IMR-90 (cell line): ENCODE data around the gene SMYD1. TPM values are rescaled to one million over a fixed set of nuclear protein-coding genes. Genes with fewer than 3 reads are reported as not detected.

Source experiments
- ATAC-seq: fragments of 200-7000 bp; cut with Tn5 transposase; 2 replicates; pipeline ENCODE4 v1.9.1; 2020; ENCODE audit warnings: low read depth, mild to moderate bottlenecking, moderate library complexity
- BruUV-seq: library from RNA; stranded (reverse); fragments of 400-500 nt; replicated peaks from 2 replicates; lab custom pipeline; 2021; lab: Mats Ljungman, UMichigan
- CTCF ChIA-PET: fragments of 300-600 bp; formaldehyde crosslinking; extraction: SDS; loops from one replicate; lab custom pipeline; 2021; ENCODE audit warnings: antibody characterized with exemption; lab: Yijun Ruan, JAX
- POLR2A ChIA-PET: fragments of 300-600 bp; sonication (Branson Sonifier 250); formaldehyde crosslinking; loops from one replicate; lab custom pipeline; 2022; ENCODE audit warnings: antibody characterized with exemption; ENCODE audit not compliant: unreplicated experiment; lab: Charles Lee
- DNase-seq: peaks from one replicate; pipeline ENCODE4 v3.0.0; 2013
- H2AFZ ChIP-seq: replicated peaks from 2 replicates; pipeline ENCODE3; 2013; ENCODE audit warnings: low read length, mild to moderate bottlenecking; ENCODE audit not compliant: poor library complexity
- H2AK5ac ChIP-seq: 2 replicates; pipeline ENCODE4 v1.6.1; 2013; ENCODE audit warnings: low read depth, low read length, inconsistent platforms
- H2AK9ac ChIP-seq: replicated peaks from 2 replicates; pipeline ENCODE3; 2013; ENCODE audit warnings: mild to moderate bottlenecking, low read depth, low read length, moderate library complexity; ENCODE audit not compliant: poor library complexity
- H2BK120ac ChIP-seq: 2 replicates; pipeline ENCODE4 v1.6.1; 2013; ENCODE audit warnings: low read depth, low read length, inconsistent platforms
- H2BK15ac ChIP-seq: 3 replicates; pipeline ENCODE4 v1.6.1; 2013; ENCODE audit warnings: low read depth, low read length, inconsistent platforms
- H2BK20ac ChIP-seq: 2 replicates; pipeline ENCODE4 v1.6.1; 2013; ENCODE audit warnings: low read depth, mild to moderate bottlenecking, inconsistent platforms, low read length, moderate library complexity
- H2BK5ac ChIP-seq: 2 replicates; pipeline ENCODE4 v1.6.1; 2013; ENCODE audit warnings: mild to moderate bottlenecking, low read depth, low read length, inconsistent platforms; ENCODE audit not compliant: poor library complexity, severe bottlenecking
- H3K14ac ChIP-seq: replicated peaks from 2 replicates; pipeline ENCODE4 v1.6.1; 2013; ENCODE audit warnings: low read depth, low read length, inconsistent platforms
- H3K18ac ChIP-seq: 2 replicates; pipeline ENCODE4 v1.6.1; 2013; ENCODE audit warnings: low read depth, low read length, control low read depth
- H3K23ac ChIP-seq: 2 replicates; pipeline ENCODE4 v1.6.1; 2013; ENCODE audit warnings: low read depth, low read length, inconsistent platforms
- H3K27ac ChIP-seq: 2 replicates; pipeline ENCODE4 v1.5.1; 2013; ENCODE audit warnings: mild to moderate bottlenecking, control low read depth, low read length; ENCODE audit not compliant: insufficient read depth
- H3K27me3 ChIP-seq: 2 replicates; pipeline ENCODE4 v1.6.1; 2013; ENCODE audit warnings: low read length; ENCODE audit not compliant: control insufficient read depth, insufficient read depth
- H3K36me3 ChIP-seq: 2 replicates; pipeline ENCODE4 v1.6.1; 2013; ENCODE audit warnings: low read length, mixed read lengths; ENCODE audit not compliant: control insufficient read depth, insufficient read depth
- H3K4ac ChIP-seq: 2 replicates; pipeline ENCODE4 v1.6.1; 2013; ENCODE audit warnings: low read depth, low read length, inconsistent platforms
- H3K4me1 ChIP-seq: 2 replicates; pipeline ENCODE4 v1.6.1; 2013; ENCODE audit warnings: low read length, mixed read lengths; ENCODE audit not compliant: control insufficient read depth, insufficient read depth
- H3K4me2 ChIP-seq: 2 replicates; pipeline ENCODE4 v1.6.1; 2013; ENCODE audit warnings: low read depth, mild to moderate bottlenecking, control low read depth, low read length, moderate library complexity
- H3K4me3 ChIP-seq: 2 replicates; pipeline ENCODE4 v1.5.1; 2013; ENCODE audit warnings: low read depth, mild to moderate bottlenecking, control low read depth, low read length, moderate library complexity; ENCODE audit not compliant: insufficient read depth
- H3K56ac ChIP-seq: 2 replicates; pipeline ENCODE4 v1.6.1; 2013; ENCODE audit warnings: low read length, inconsistent platforms; ENCODE audit not compliant: insufficient read depth; ENCODE audit errors: extremely low read depth
- H3K79me1 ChIP-seq, 2 experiments: 2 replicates each; pipeline ENCODE4 v1.6.1; 2013; ENCODE audit warnings: low read length in 2 of 2, inconsistent platforms in 1 of 2, low read depth in 1 of 2
- H3K9ac ChIP-seq: 2 replicates; pipeline ENCODE4 v1.6.1; 2013; ENCODE audit warnings: low read depth, low read length, control low read depth
- H3K9me1 ChIP-seq: 2 replicates; pipeline ENCODE4 v1.6.1; 2013; ENCODE audit warnings: low read length, inconsistent platforms; ENCODE audit not compliant: insufficient read depth
- H3K9me3 ChIP-seq: 2 replicates; pipeline ENCODE4 v1.6.1; 2013; ENCODE audit warnings: low read length; ENCODE audit not compliant: control insufficient read depth, insufficient read depth
- H4K20me1 ChIP-seq: 2 replicates; pipeline ENCODE4 v1.6.1; 2013; ENCODE audit warnings: low read length, inconsistent platforms; ENCODE audit not compliant: insufficient read depth
- H4K5ac ChIP-seq: 2 replicates; pipeline ENCODE4 v1.6.1; 2013; ENCODE audit warnings: mild to moderate bottlenecking, low read depth, low read length, control low read depth
- H4K8ac ChIP-seq, 2 experiments: 2 replicates each; pipeline ENCODE4 v1.6.1; 2013; ENCODE audit warnings: low read depth in 2 of 2, low read length in 2 of 2, control low read depth in 1 of 2, inconsistent platforms in 1 of 2
- H4K91ac ChIP-seq: 2 replicates; pipeline ENCODE4 v1.6.1; 2013; ENCODE audit warnings: low read depth, low read length, inconsistent platforms; ENCODE audit not compliant: insufficient read depth
- BHLHE40 ChIP-seq: fragments of 150-350 bp; IDR thresholded peaks from 2 replicates; pipeline ENCODE4 v1.6.1; 2016; ENCODE audit warnings: mild to moderate bottlenecking, low read depth, low read length
- ELK1 ChIP-seq: fragments of 150-350 bp; IDR thresholded peaks from 2 replicates; pipeline ENCODE4 v1.6.1; 2016; ENCODE audit warnings: low read depth, mild to moderate bottlenecking, low read length, moderate library complexity, borderline replicate concordance
- FOS ChIP-seq: fragments of 150-350 bp; IDR thresholded peaks from 2 replicates; pipeline ENCODE4 v1.6.1; 2016; ENCODE audit warnings: low read depth, low read length
- MAFK ChIP-seq: IDR thresholded peaks from 2 replicates; pipeline ENCODE4 v1.6.1; 2012; ENCODE audit warnings: low read depth, low read length, improper control_type of control experiment
- MAZ ChIP-seq: IDR thresholded peaks from 2 replicates; pipeline ENCODE4 v1.6.1; 2012; ENCODE audit warnings: low read depth, mild to moderate bottlenecking, low read length, improper control_type of control experiment, moderate library complexity, borderline replicate concordance
- MXI1 ChIP-seq: IDR thresholded peaks from 2 replicates; pipeline ENCODE4 v1.6.1; 2012; ENCODE audit warnings: low read depth, mild to moderate bottlenecking, low read length, moderate library complexity, borderline replicate concordance
- NFE2L2 ChIP-seq: fragments of 150-350 bp; IDR thresholded peaks from 2 replicates; pipeline ENCODE4 v1.6.1; 2016; ENCODE audit warnings: low read depth, mild to moderate bottlenecking, low read length
- POLR2A ChIP-seq: IDR thresholded peaks from 2 replicates; pipeline ENCODE4 v1.6.1; 2012; ENCODE audit warnings: mild to moderate bottlenecking, low read depth, low read length
- RAD21 ChIP-seq: IDR thresholded peaks from 2 replicates; pipeline ENCODE4 v1.6.1; 2012; ENCODE audit warnings: low read length, improper control_type of control experiment
- RCOR1 ChIP-seq: IDR thresholded peaks from 2 replicates; pipeline ENCODE4 v1.6.1; 2012; ENCODE audit warnings: mild to moderate bottlenecking, low read length, improper control_type of control experiment; ENCODE audit not compliant: insufficient replicate concordance
- RFX5 ChIP-seq: IDR thresholded peaks from 2 replicates; pipeline ENCODE4 v1.8.0; 2012; ENCODE audit warnings: low read depth, mild to moderate bottlenecking, low read length, moderate library complexity
- SMC3 ChIP-seq: fragments of 150-350 bp; IDR thresholded peaks from 2 replicates; pipeline ENCODE4 v1.6.1; 2016; ENCODE audit warnings: low read depth, mild to moderate bottlenecking, antibody characterized with exemption, low read length, moderate library complexity
- USF2 ChIP-seq: fragments of 150-350 bp; IDR thresholded peaks from 2 replicates; pipeline ENCODE4 v1.6.1; 2017; ENCODE audit warnings: mild to moderate bottlenecking, antibody characterized with exemption, low read length, low read depth
- WGBS, 2 experiments: methylation state at CpG; one replicate each; pipeline versions ENCODE4 v1.1.5 to v1.1.7; 2013; ENCODE audit warnings: missing lambda C conversion rate in 2 of 2; ENCODE audit not compliant: insufficient read length in 1 of 2; ENCODE audit errors: extremely low coverage in 2 of 2; 5-methylcytosine and 5-hydroxymethylcytosine counted together
- dilution Hi-C: fragments of 300-500 bp; cut with HindIII; formaldehyde crosslinking; loops from one replicate; pipeline ENCODE4 v1.14.3; 2018; ENCODE audit warnings: low sequenced_read_pairs; ENCODE audit not compliant: unreplicated experiment
- in situ Hi-C: fragments of 300-500 bp; cut with MboI; formaldehyde crosslinking; loops from 3 replicates; pipeline ENCODE4 v1.14.3; 2019; ENCODE audit warnings: low sequenced_read_pairs, inconsistent platforms, mixed read lengths
- intact Hi-C: fragments of 100-400 bp; cut with micrococcal nuclease; formaldehyde crosslinking; loops from 2 replicates; pipeline ENCODE4 v1.10.0; 2022
- polyA plus RNA-seq, 3 experiments: library from polyadenylated mRNA; depleted of rRNA; stranded (reverse); fragments of >200 nt; gene quantifications; 2 replicates each; pipeline ENCODE4 v1.2.3, GENCODE V29; 2012; ENCODE audit warnings: low replicate concordance in 1 of 3
- total RNA-seq: library from RNA; depleted of rRNA; stranded (reverse); fragments of >200 nt; gene quantifications from 2 replicates; pipeline ENCODE4 v1.2.3, GENCODE V29; 2012

SMYD1 gene
- total and polyA plus RNA-seq, 2 of the 4 experiments (the other 2 are of a cell fraction), result not detected

GRCh38 chr2:88070055-88070454, 2.4 kb downstream of the SMYD1 start:
- H3K4me2 ChIP-seq, result no peak overlapping the region

More at GRCh38 chr2:88070055-88070454, 2.4 kb downstream of the SMYD1 start:
- BruUV-seq, result no TSS peak
- Histone ChIP-seq H2BK15ac (no peak overlapping the region), H3K4ac (no peak overlapping the region), H4K91ac (no peak overlapping the region), H3K4me3 (no peak overlapping the region), H4K20me1 (no peaks in the 10 kb centered on the region), H3K79me1 (no peaks in the 10 kb centered on the region), H3K56ac (no peak overlapping the region), H2BK20ac (no peak overlapping the region), H3K27ac (no peak overlapping the region), H2BK120ac (no peak overlapping the region), H3K23ac (no peak overlapping the region), H4K8ac (no peak overlapping the region), H3K9me3 (peaks cover 5% of the 10 kb centered on the region; the same call in 1 of the 2 replicates), H2AK9ac (no peak overlapping the region), H3K18ac (no peak overlapping the region), H2AK5ac (no peak overlapping the region), H3K4me1 (peaks cover 2% of the 10 kb centered on the region; the same call in 1 of the 2 replicates), H3K27me3 (peaks cover 11% of the 10 kb centered on the region; the same call in 1 of the 2 replicates), H2BK5ac (no peak overlapping the region), H2AFZ (no peak overlapping the region), H3K9me1 (no peaks in the 10 kb centered on the region), H3K9ac (no peak overlapping the region), H3K36me3 (no peaks in the 10 kb centered on the region), H3K14ac (no peak overlapping the region), H4K5ac (no peak overlapping the region)
- 100% methylated on average over 1 of the region's 1 CpG; no CpG with 5 or more reads in 1 of the 2 experiments for WGBS, 2 experiments
- dilution Hi-C loops (no loop called here), intact Hi-C loops (no loop called here), in situ Hi-C loops (loop anchor here (25.0 kb wide), 1 partner anchor 592 kb away; no protein-coding TSS in a partner anchor)
- POLR2A ChIA-PET, result no interaction called here
- no peak for DNase-seq
- ATAC-seq, result no peak
- CTCF ChIA-PET, result no interaction called here
- TF ChIP-seq ELK1 (no peak), RAD21 (no peak), MAFK (no peak), MAZ (no peak), RFX5 (no peak), POLR2A (no peak), FOS (no peak), RCOR1 (no peak), NFE2L2 (no peak), SMC3 (no peak), BHLHE40 (no peak), MXI1 (no peak), USF2 (no peak)
